ENCODE data around the gene SLC25A33.

Gene SLC25A33

GRCh38 chr1:9586147-9586766 lies 47.0 kb downstream of the SLC25A33 start:
- no peak overlapping the region for H3K4me3 ChIP-seq (ENCODE audit: low read depth, low read length)

GRCh38 chr1:9588551-9589143 lies 49.4 kb downstream of the SLC25A33 start, which contains the start of gene TMEM201:
Gene TMEM201, plus strand, starts transcription at chr1:9588911. Its CDS starts 20 bp downstream, at chr1:9588931.
- peak within 1 kb of the TSS; percentile 79 for H3K4me3 ChIP-seq (ENCODE audit: low read depth, low read length)

- H3K4me3 ChIP-seq (ENCODE audit: low read depth, low read length) = peak overlapping the region; percentile 79
Observed at GRCh38 chr1:9589144-9589718, 50.0 kb downstream of the SLC25A33 start.

- peak overlapping the region; percentile 79 for H3K4me3 ChIP-seq (ENCODE audit: low read depth, low read length)
Observed at GRCh38 chr1:9589719-9590157, 50.5 kb downstream of the SLC25A33 start.

- no peak overlapping the region for H3K4me3 ChIP-seq (ENCODE audit: low read depth, low read length)
Observed at GRCh38 chr1:9590201-9590600, 50.9 kb downstream of the SLC25A33 start.

- H3K4me3 ChIP-seq (ENCODE audit: low read depth, low read length) = no peak overlapping the region
Observed at GRCh38 chr1:9590945-9591668, 51.8 kb downstream of the SLC25A33 start.

- no peak overlapping the region for H3K4me3 ChIP-seq (ENCODE audit: low read depth, low read length)
Observed at GRCh38 chr1:9591669-9592509, 52.6 kb downstream of the SLC25A33 start.

GRCh38 chr1:9592510-9593075 lies 53.3 kb downstream of the SLC25A33 start:
- no peak overlapping the region for H3K4me3 ChIP-seq (ENCODE audit: low read depth, low read length)

GRCh38 chr1:9593147-9593491 lies 53.9 kb downstream of the SLC25A33 start:
- H3K4me3 ChIP-seq (ENCODE audit: low read depth, low read length) = no peak overlapping the region

- no peak overlapping the region for H3K4me3 ChIP-seq (ENCODE audit: low read depth, low read length)
Observed at GRCh38 chr1:9593492-9594465, 54.5 kb downstream of the SLC25A33 start.

GRCh38 chr1:9594471-9595155 lies 55.3 kb downstream of the SLC25A33 start:
- H3K4me3 ChIP-seq (ENCODE audit: low read depth, low read length) = no peak overlapping the region

- H3K4me3 ChIP-seq (ENCODE audit: low read depth, low read length) = no peak overlapping the region
Observed at GRCh38 chr1:9595156-9595967, 56.1 kb downstream of the SLC25A33 start.

GRCh38 chr1:9595968-9596340 lies 56.7 kb downstream of the SLC25A33 start:
- H3K4me3 ChIP-seq (ENCODE audit: low read depth, low read length) = no peak overlapping the region

GRCh38 chr1:9596415-9597123 lies 57.3 kb downstream of the SLC25A33 start:
- H3K4me3 ChIP-seq (ENCODE audit: low read depth, low read length) = no peak overlapping the region

- H3K4me3 ChIP-seq (ENCODE audit: low read depth, low read length) = no peak overlapping the region
Observed at GRCh38 chr1:9597361-9598315, 58.4 kb downstream of the SLC25A33 start.

- H3K4me3 ChIP-seq (ENCODE audit: low read depth, low read length) = no peak overlapping the region
Observed at GRCh38 chr1:9598316-9598700, 59.0 kb downstream of the SLC25A33 start.
